Measurements from ENCODE around the gene LILRA1. TPM values are rescaled to one million over a fixed set of nuclear protein-coding genes. Genes with fewer than 3 reads are reported as not detected.

The LILRA1 gene
- total and polyA plus RNA-seq, 9 of the 15 experiments (the other 6 are each of a cell fraction or from before 2014, with no cell fraction given): not detected

DNA sequence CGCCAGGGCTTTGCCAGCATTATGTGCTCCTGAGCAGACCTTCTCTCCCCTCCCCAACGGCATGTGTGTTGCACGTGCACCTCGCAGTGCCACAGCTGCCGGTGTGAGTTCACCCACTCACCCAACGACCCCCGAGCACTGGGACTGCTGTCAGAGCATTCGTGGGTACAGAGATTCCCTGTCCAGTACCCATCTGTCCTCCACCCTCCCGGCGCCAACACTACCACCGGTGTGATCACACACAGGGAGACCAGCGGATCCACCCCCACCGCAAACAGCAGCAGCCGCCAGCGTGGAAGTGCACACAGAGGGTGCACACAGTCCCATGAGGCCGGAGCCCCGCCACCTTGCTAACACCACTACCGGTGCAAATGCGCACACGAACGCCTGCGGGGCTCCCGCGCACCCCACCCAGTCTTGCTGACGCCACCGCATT is 15.9 kb downstream of the LILRA1 start:
- WGBS (ENCODE audit: insufficient coverage, low coverage, missing lambda C conversion rate): 1% methylated on average over 26 of the region's 26 CpGs
- peaks cover 16 to 34% of the 10 kb centered on the region in 2 experiments; a peak in 4 of 5 replicates for H3K27me3 ChIP-seq (ENCODE audit: control insufficient read depth in 2 of 2, insufficient read depth in 2 of 2, low read length in 2 of 2)
- FAIRE-seq (no peak), DNase-seq (ENCODE audit: extremely low read depth in 1 of 4, low spot score in 3 of 4) (no peak), ATAC-seq (no peak)
- no peaks in the 10 kb centered on the region for H3K36me3 ChIP-seq (ENCODE audit: control insufficient read depth, insufficient read depth, low read length)
- H3K4me1 ChIP-seq (replicated peaks in 1 of 2; ENCODE audit: control insufficient read depth in 2 of 2, insufficient read depth in 2 of 2, low read length in 2 of 2): no peaks in the 10 kb centered on the region
- in situ Hi-C loops (cut with MboI): no loop called here
- H3K9ac ChIP-seq (ENCODE audit: insufficient read depth in 1 of 2, low read depth in 2 of 2, low read length in 2 of 2): no peak overlapping the region
- ChIA-PET CTCF (ENCODE audit: low intra/inter-chr PET ratio) (no interaction called here), POLR2A (no interaction called here)
- TF ChIP-seq ERF (CRISPR knock-in tag; IDR thresholded peaks at IDR 0.05): no peak
- no peak for TF ChIP-seq ZNF143 (CRISPR knock-in tag; IDR thresholded peaks at IDR 0.05)
- no peak for TF ChIP-seq BMI1 (IDR thresholded peaks at IDR 0.05; ENCODE audit: low read length)
- TF ChIP-seq, protein P1, sequence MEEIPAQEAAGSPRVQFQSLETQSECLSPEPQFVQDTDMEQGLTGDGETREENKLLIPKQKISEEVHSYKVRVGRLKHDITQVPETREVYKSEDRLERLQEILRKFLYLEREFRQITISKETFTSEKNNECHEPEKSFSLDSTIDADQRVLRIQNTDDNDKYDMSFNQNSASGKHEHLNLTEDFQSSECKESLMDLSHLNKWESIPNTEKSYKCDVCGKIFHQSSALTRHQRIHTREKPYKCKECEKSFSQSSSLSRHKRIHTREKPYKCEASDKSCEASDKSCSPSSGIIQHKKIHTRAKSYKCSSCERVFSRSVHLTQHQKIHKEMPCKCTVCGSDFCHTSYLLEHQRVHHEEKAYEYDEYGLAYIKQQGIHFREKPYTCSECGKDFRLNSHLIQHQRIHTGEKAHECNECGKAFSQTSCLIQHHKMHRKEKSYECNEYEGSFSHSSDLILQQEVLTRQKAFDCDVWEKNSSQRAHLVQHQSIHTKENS (CRISPR knock-in tag; IDR thresholded peaks at IDR 0.05): no peak
- TF ChIP-seq CGGBP1 (CRISPR knock-in tag; IDR thresholded peaks at IDR 0.05): no peak
- TF ChIP-seq CREM (IDR thresholded peaks at IDR 0.05; ENCODE audit: low read depth): no peak
- TF ChIP-seq RAD51 (IDR thresholded peaks at IDR 0.05; ENCODE audit: borderline replicate concordance, low read depth): no peak
- TF ChIP-seq DPF2 (IDR thresholded peaks at IDR 0.05): no peak
- no peaks in the 10 kb centered on the region for H3K9me1 ChIP-seq (ENCODE audit: control insufficient read depth, insufficient read depth, low read length)
- BruUV-seq (replicated peaks): no TSS peak
- H3K9me3 ChIP-seq (replicated peaks; ENCODE audit: control insufficient read depth, insufficient read depth, low read depth, low read length): no peaks in the 10 kb centered on the region
- intact Hi-C loops (cut with micrococcal nuclease): no loop called here
- H4K20me1 ChIP-seq (replicated peaks; ENCODE audit: control insufficient read depth, insufficient read depth, low read length): no peaks in the 10 kb centered on the region; the same call in none of the 2 replicates
- H2AFZ ChIP-seq (ENCODE audit: low read depth, low read length): no peak overlapping the region
- H3K79me2 ChIP-seq (ENCODE audit: control insufficient read depth, insufficient read depth, low read length): no peaks in the 10 kb centered on the region
- no peak overlapping the region for H3K4me2 ChIP-seq (ENCODE audit: insufficient read depth, low read length)
- H3K4me3 ChIP-seq: no peak overlapping the region
- no peak overlapping the region for H3K27ac ChIP-seq (ENCODE audit: extremely low read depth, low read depth, low read length)

Measured in K562 (cell line).